Activated T-helper 1 cell treated with anti-CD3 and anti-CD28 coated beads, Interleukin-12 subunit alpha, Interleukin-12 subunit beta, Interleukin-2, Interleukin-4 antibody, amounts not matched to agents 30 ng/mL and 10 ng/mL and 1 ng/mL, durations not matched to agents 14 hours and 24 hours and 36 hours (primary cell): Measurements from ENCODE around the gene DNAJB8. TPM values are rescaled to one million over a fixed set of nuclear protein-coding genes. Genes with fewer than 3 reads are reported as not detected.
A peak's percentile ranks its signal among the peaks of the same experiment; 100 is the strongest.

Experiments
- DNase-seq: peaks from one replicate; pipeline ENCODE4 v3.0.0; 2021; ENCODE audit warnings: low spot score
- H3K27ac Mint-ChIP-seq: one replicate; pipeline ENCODE4 v1.8.0; 2021; ENCODE audit warnings: mild to moderate bottlenecking, mixed read lengths
- H3K27me3 Mint-ChIP-seq: one replicate; pipeline ENCODE4 v1.8.0; 2022; ENCODE audit warnings: mild to moderate bottlenecking, moderate library complexity, mixed read lengths; ENCODE audit not compliant: insufficient read depth
- H3K36me3 Mint-ChIP-seq: one replicate; pipeline ENCODE4 v1.8.0; 2021; ENCODE audit warnings: low read depth, mixed read lengths
- H3K4me1 Mint-ChIP-seq: one replicate; pipeline ENCODE4 v1.8.0; 2021; ENCODE audit warnings: low read depth, mixed read lengths
- H3K4me3 Mint-ChIP-seq: one replicate; pipeline ENCODE4 v1.8.0; 2021; ENCODE audit warnings: mild to moderate bottlenecking, moderate library complexity, mixed read lengths
- H3K9me3 Mint-ChIP-seq: one replicate; pipeline ENCODE4 v1.8.0; 2021; ENCODE audit warnings: mixed read lengths
- intact Hi-C: fragments of 100-400 bp; cut with micrococcal nuclease; formaldehyde crosslinking; loops from one replicate; pipeline ENCODE4 v1.15.1; 2024
- total RNA-seq: library from RNA; stranded (reverse); gene quantifications from 2 replicates; pipeline ENCODE4 v1.2.3, GENCODE V29; 2022

DNAJB8 gene
- total RNA-seq, 1 donor from 2014 or later: not detected

DNA sequence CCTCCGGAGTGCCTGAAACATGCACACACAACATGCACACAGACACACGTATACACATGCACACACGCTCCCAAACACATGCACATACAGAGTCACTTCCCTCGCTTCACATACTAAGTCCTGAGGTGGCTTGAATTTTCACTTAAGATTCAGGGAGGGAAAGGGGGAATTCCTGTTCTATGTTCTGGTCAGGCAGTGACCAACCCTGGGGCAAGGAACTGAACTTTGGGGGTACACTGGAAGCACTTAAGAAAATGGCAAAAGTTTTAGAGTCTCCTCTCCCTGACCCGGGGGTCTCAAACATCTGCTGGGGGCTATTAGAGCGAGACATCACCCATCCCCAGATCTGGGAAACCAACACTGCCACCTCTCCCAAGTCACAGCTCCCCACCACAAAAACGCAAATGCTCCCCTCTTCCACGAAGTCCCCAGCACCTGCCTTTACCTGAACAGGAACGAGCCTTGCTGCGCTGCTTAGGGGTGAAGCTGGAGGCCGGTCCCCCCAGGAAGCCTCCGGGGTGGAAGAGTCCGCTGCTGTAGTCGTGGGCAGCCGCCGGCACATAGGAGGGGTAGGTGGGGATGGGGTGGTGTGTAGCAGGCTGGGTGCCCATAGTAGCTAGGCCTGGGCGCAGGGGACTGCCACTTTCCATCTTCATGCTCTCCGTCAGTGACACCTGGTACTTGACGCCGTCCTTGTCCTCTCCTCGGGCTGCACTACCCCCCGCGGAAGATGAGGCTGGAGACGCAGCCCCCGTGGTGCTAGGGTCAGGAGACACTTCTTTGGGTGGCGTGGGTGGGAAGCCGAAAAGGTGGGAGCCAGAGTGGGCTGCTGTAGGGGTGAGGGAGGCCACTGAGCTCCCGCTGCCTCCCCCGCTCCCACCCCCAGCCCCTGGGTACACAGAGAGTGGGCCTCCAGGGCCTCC, 18.9 kb upstream of the DNAJB8 start:
- peaks cover 22% of the 10 kb centered on the region for H3K4me1 Mint-ChIP-seq
- H3K4me3 Mint-ChIP-seq: peak overlapping the region; percentile 49
- no peaks in the 10 kb centered on the region for H3K9me3 Mint-ChIP-seq
- intact Hi-C loops: no loop called here
- no peaks in the 10 kb centered on the region for H3K36me3 Mint-ChIP-seq
- DNase-seq: no peak
- no peak overlapping the region for H3K27ac Mint-ChIP-seq
- H3K27me3 Mint-ChIP-seq: peaks cover 68% of the 10 kb centered on the region

DNA sequence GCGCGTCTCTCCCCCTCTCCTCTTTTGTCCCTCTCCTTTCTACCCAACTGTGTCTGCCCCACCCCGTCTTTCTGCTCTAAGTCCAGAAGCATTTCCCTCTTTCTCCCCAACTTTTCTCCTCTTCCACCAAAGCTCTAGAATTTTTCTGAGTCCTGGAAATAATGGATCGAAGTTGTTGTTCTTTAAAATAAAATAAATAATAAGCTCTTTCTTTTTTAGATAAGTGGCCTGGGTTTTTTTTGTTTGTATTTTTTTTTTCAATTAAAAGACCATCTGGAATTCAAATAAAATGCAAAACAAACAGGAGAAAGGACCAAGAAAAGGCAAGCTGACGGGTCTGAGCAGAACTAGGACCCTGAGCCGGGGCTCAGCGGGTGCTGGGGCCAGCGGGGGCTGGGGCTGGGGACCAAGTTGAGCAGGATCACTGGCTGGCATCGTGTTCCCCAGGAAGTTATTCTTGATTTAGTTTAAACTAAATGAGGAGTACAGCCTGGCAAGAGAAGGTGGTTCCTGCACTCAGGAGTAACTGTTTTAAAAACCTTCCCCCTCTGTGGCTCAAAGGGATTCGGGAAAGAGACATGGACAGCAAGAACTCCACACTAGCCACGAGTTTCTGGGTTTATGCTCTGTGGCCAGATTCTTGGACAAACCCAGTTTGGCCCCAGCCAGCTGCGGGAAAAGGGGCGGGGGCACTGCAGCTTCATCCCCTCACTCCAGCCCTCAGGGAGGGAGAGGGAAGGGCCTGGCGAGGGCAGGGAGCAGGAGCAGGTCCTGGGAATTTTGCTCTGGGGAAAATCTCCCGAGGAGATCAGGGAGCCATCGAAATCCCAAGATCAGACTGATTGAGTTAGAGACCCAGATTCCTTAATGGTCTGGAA, 18.0 kb upstream of the DNAJB8 start:
- H3K4me3 Mint-ChIP-seq: peak overlapping the region; percentile 49
- no peak for DNase-seq
- H3K27ac Mint-ChIP-seq: no peak overlapping the region
- H3K27me3 Mint-ChIP-seq: peaks cover 64% of the 10 kb centered on the region
- intact Hi-C loops: no loop called here
- H3K4me1 Mint-ChIP-seq: peaks cover 16% of the 10 kb centered on the region
- H3K36me3 Mint-ChIP-seq: no peaks in the 10 kb centered on the region
- H3K9me3 Mint-ChIP-seq: no peaks in the 10 kb centered on the region

DNA sequence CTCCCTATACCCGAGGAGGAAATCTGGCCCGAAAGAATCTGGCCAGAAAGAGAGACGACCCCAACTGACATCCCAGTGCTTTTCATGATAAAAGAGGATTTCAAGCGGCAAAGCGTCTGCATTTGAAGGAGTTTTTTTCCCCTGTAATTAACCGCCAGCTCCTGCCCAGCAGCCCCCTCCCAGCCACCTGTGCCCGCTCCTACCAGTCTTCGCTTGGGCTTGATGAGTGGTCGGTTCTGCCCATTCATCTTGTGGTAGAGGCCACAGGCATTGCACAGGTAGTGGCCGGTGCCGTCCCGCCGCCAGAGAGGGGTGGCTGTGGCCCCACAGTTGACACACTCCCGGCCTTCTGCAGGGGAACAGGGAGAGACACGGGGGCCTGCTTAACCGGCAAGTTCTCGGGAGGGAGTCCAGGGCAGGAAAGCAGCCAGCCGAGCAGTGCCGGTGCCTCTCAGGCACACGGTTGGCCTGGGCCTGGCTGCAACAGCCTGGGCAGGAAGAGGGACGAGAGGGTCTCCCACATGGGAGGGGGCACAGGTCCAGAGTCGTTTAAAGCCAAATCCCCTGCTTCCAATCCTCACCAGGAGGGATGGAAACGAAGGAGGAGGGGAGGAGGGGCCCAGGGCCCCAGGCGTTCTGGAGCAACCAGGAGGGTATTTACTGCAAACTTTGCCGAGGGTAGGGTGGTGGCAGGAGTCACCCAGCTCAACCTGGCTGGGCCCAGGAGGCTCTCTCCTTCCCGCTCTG, 17.1 kb upstream of the DNAJB8 start:
- no peak for DNase-seq
- Mint-ChIP-seq H3K27me3 (peaks cover 65% of the 10 kb centered on the region), H3K4me1 (peaks cover 15% of the 10 kb centered on the region), H3K9me3 (no peaks in the 10 kb centered on the region), H3K4me3 (no peak overlapping the region), H3K27ac (no peak overlapping the region), H3K36me3 (no peaks in the 10 kb centered on the region)
- intact Hi-C loops: loop anchor here (1.0 kb wide), 1 partner anchor 8 kb away; no protein-coding TSS in a partner anchor

DNA sequence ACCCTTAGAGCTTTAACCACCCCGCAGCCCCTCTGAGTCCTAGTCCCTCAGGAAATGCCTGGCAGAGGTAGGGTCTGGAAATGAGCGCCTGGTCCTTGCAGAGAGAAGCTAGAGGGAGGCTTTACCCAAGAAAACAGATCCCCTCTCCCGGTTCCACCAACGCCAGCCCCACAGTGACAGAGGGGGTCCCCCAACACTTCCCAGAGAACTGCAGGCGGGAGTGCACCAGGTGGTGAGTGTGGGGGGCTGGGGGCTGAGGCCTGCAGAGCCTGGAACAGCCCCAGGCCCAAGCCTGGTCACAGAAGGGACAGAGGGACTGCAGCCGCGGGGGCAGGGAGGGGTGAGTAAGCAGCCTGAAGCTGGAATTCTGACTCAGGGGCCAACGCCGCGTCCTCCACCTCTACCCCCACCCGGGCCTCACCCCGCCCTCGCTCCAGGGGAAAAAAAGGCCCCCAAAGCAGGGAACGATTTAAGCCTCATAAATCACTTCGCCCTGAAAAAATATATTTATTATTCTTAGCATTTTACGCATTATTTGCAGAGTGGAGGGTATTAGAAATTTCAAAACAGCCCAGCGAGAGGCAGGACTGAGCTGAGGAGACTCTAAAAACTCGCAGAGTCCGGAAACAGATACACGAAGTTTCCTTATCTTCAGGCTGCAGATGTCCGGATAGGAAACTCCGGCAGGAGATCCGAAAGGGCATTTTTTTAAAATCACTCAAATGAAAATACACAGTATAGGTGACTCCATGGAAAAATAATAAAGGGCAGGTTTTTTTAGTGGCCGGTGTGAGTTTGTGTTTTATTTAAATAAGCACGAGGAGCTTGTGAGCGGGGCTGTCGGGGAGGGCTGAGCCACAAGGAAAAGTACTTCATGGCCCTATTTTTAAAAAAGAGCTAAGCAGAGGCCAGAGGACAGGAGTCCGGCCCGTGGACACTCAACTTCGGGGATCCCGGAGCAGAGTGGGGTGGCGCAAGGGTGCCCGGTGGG, 16.3 kb upstream of the DNAJB8 start:
- intact Hi-C loops: loop anchor here (1.0 kb wide), 1 partner anchor 9 kb away; no protein-coding TSS in a partner anchor
- Mint-ChIP-seq H3K36me3 (no peaks in the 10 kb centered on the region), H3K9me3 (no peaks in the 10 kb centered on the region), H3K27ac (no peak overlapping the region), H3K27me3 (peaks cover 69% of the 10 kb centered on the region), H3K4me3 (no peak overlapping the region), H3K4me1 (peaks cover 15% of the 10 kb centered on the region)
- DNase-seq: no peak

DNA sequence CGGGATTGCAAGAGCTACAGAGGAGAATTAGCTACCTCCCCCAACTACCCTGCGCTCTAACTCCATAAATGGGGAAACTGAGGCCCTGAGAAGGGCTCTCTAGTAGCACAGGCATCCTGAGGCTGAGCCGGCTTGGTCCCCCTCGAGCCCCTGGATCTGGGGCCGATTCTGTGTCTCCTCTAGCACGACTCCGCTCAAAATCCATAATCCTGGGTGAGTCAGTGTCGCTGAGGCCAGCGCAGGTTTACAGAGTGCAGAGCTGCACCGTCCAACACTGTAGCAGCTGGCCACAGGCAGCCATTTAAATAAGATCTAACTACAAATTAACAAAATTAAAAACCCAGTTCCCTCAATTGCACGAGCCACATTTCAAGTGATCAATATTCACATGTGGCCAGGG, 15.5 kb upstream of the DNAJB8 start:
- H3K27me3 Mint-ChIP-seq: peaks cover 66% of the 10 kb centered on the region
- intact Hi-C loops: no loop called here
- H3K4me3 Mint-ChIP-seq: no peak overlapping the region
- no peak overlapping the region for H3K27ac Mint-ChIP-seq
- no peaks in the 10 kb centered on the region for H3K36me3 Mint-ChIP-seq
- DNase-seq: no peak
- peaks cover 11% of the 10 kb centered on the region for H3K4me1 Mint-ChIP-seq
- H3K9me3 Mint-ChIP-seq: no peaks in the 10 kb centered on the region

DNA sequence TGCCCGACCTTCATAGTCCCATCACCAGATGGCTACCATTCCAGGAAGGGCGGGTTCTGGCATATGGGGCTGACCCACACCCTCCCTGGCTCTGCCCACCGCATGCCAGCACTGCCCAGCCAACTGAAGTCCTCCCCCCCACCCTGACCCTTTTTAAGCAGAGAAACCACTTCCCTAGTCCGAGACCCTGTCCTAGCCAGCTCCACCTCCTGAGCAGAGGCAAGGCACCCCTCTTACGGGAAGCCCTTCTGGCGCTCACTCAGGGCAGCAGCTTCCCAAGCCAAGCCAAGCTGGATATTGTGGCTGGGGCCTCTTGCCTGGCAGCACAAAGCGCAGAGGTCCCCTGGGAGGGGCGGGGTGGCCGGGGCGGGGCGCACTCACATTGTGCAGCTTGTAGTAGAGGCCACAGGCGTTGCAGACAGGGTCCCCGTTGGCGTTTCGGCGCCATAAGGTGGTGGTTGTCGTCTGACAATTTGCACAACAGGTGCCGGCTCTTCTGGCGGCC, 14.8 kb upstream of the DNAJB8 start:
- Mint-ChIP-seq H3K4me3 (no peak overlapping the region), H3K9me3 (no peaks in the 10 kb centered on the region), H3K27ac (no peak overlapping the region)

DNA sequence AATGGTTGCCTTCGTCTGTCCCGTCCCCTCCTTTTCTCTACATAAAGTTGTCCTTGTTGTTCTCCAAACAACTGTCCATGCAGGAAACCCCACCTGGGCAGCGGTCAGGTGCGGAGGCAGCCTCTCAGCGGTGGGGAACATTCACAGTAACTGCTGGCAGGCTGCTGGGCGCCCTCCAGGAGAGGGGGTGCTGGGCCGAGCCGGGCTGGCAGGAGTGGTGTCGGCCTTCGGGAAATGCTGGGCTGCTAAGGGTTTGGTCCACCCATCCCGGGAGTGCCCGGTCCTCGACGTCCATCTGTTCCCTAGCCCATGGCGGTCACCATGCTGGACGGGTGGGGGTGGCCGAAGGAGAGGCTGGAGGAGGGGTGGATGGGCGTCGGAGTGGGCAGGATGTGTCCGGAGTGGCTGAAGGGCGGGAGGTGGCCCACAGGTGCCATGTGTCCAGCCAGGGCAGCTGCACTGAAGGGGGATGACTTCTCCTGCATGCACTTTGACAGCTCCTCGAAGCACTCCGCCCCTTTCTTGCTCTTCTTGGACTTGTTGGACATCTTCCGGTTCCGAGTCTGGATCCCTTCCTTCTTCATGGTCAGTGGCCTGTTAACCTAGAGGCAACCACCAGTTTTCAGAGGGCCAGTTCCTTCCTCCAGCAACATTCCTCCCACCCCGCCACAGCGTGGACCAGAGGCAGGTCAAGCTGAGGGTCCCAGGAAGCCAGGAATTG, 14.2 kb upstream of the DNAJB8 start:
- intact Hi-C loops: no loop called here
- H3K4me3 Mint-ChIP-seq: no peak overlapping the region
- H3K27ac Mint-ChIP-seq: no peak overlapping the region
- H3K36me3 Mint-ChIP-seq: no peaks in the 10 kb centered on the region
- DNase-seq: no peak
- H3K4me1 Mint-ChIP-seq: peaks cover 10% of the 10 kb centered on the region
- no peaks in the 10 kb centered on the region for H3K9me3 Mint-ChIP-seq
- peaks cover 61% of the 10 kb centered on the region for H3K27me3 Mint-ChIP-seq

More for the DNA sequence above, 14.8 kb upstream of the DNAJB8 start:
- Mint-ChIP-seq H3K36me3 (no peaks in the 10 kb centered on the region), H3K27me3 (peaks cover 64% of the 10 kb centered on the region), H3K4me1 (peaks cover 10% of the 10 kb centered on the region)
- intact Hi-C loops: no loop called here
- no peak for DNase-seq

DNA sequence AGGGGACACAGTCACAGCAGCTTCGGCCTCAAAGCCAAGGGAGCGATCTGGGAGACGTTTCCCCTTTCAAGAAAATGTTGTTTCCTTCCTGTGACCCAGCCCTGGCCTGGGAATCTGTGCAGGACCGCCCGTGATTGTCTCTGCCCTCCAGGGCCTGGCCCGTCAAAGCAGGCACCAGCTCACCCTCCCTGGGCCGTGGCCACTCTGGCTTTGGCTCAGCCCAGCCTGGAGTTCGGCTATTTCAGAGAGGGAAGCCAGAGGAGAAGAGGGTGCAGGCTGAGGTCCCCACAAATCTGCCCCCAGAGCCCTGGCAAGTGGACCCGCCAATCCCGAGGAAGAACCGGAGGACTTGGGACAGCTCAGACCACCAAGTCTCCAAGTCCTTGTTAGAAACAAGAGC, 13.6 kb upstream of the DNAJB8 start:
- Mint-ChIP-seq H3K27ac (no peak overlapping the region), H3K4me3 (no peak overlapping the region), H3K4me1 (peaks cover 10% of the 10 kb centered on the region), H3K36me3 (no peaks in the 10 kb centered on the region), H3K9me3 (no peaks in the 10 kb centered on the region), H3K27me3 (peaks cover 55% of the 10 kb centered on the region)
- DNase-seq: no peak
- intact Hi-C loops: no loop called here

DNA sequence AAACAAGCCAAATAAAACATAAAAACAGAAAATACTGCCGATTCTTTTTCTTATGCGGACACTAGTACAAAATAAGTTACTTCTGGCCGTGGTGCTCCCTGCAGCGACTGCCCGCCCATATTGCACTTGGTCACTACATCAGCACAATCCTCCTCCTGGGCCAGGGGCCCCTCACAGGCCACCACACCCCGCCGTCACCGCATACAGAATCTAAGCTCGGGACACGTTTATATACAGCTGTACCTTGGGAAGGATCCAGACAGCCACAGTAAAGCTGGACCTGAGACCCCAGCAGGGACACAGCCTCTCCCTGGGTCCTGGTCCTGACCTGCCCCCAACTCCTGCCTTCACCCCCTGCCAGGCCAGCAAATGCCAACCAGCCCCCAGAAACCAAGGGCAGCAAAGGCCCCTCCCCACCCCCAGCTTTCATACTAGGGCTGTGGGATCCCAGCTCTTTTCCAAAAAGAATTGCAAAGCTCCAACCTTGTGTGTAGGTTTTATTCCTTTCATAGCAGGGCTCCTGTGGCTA, 12.9 kb upstream of the DNAJB8 start:
- no peak for DNase-seq
- H3K27ac Mint-ChIP-seq: no peak overlapping the region
- no peaks in the 10 kb centered on the region for H3K36me3 Mint-ChIP-seq
- peaks cover 10% of the 10 kb centered on the region for H3K4me1 Mint-ChIP-seq
- H3K9me3 Mint-ChIP-seq: no peaks in the 10 kb centered on the region
- no peak overlapping the region for H3K4me3 Mint-ChIP-seq
- intact Hi-C loops: no loop called here
- H3K27me3 Mint-ChIP-seq: peaks cover 50% of the 10 kb centered on the region

DNA sequence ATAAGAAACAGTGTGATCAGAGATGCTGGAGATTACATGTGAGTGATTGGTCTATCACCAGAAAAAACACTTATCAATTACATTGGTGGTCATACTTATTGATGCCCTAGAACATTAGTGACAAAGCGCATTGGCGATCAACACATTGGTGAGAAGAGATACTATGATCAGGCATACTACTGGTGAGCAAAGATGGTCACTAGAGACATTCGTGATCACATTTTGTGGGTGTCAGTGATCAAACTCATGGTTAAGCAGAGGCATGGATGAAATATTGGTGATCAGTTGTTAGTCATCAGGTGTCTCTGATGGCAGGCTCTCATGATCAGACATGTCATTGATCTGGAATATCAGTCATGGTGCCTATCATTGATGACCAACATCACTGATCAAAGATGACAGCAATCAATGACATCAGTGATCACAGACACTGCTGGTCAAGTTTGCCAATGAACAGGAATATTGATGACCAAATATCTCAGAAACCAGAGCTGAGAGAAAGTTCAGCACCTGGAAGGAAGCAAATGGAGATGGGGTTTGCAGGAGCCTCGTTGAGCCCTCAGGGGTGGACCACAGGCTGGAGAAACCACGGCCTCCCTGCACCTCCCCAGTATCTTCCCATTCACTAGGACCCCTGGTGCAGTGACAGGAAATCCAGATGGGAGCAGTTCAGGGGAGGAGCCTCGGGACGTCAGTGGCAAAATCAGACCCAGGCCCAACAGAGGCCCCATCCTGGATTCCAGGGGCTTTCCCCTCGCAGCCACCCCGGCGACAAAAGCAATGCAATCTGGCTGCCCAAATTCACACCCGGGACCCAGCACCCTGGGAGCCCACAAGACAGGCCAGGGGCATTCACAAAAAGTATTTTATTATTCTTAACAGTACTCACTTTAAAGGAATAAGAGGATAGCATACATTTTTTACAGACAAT, 12.2 kb upstream of the DNAJB8 start:
- H3K9me3 Mint-ChIP-seq: no peaks in the 10 kb centered on the region
- H3K27ac Mint-ChIP-seq: no peak overlapping the region
- no peak overlapping the region for H3K4me3 Mint-ChIP-seq
- intact Hi-C loops: no loop called here
- peaks cover 49% of the 10 kb centered on the region for H3K27me3 Mint-ChIP-seq
- no peak for DNase-seq
- no peaks in the 10 kb centered on the region for H3K36me3 Mint-ChIP-seq
- H3K4me1 Mint-ChIP-seq: peaks cover 9% of the 10 kb centered on the region
